Measurements from ENCODE around the gene ATAD5.

DNA sequence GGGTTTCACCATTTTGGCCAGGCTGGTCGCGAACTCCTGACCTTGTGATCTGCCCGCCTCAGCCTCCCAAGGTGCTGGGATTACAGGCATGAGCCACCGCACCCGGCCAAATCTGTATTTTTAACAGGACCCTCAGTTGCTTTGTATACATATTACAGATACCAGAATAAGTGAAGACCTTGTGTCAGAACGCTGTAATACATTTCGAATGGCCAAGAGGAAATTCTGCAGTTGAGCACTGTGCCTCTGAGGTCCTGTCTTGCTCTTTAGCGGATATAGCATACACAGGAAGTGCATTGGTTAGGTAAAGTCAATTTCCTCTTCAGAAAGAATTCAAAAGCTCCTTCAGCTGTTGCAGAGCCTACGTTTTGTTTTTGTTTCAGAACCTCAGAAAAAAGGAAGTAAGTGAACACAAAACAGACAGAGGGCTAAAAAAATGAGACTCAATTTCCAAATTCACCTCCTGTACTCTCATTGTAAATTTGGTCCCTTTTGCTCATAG, 22.9 kb upstream of the ATAD5 start:
- no peak for TF ChIP-seq POLR2A (IDR thresholded peaks at IDR 0.05)
- TF ChIP-seq, protein P1, sequence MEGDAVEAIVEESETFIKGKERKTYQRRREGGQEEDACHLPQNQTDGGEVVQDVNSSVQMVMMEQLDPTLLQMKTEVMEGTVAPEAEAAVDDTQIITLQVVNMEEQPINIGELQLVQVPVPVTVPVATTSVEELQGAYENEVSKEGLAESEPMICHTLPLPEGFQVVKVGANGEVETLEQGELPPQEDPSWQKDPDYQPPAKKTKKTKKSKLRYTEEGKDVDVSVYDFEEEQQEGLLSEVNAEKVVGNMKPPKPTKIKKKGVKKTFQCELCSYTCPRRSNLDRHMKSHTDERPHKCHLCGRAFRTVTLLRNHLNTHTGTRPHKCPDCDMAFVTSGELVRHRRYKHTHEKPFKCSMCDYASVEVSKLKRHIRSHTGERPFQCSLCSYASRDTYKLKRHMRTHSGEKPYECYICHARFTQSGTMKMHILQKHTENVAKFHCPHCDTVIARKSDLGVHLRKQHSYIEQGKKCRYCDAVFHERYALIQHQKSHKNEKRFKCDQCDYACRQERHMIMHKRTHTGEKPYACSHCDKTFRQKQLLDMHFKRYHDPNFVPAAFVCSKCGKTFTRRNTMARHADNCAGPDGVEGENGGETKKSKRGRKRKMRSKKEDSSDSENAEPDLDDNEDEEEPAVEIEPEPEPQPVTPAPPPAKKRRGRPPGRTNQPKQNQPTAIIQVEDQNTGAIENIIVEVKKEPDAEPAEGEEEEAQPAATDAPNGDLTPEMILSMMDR (IDR thresholded peaks at IDR 0.05) = no peak
